ENCODE measurements around the gene GLCCI1.

- TF ChIP-seq CTCF (IDR thresholded peaks at IDR 0.05; ENCODE audit: low read depth, low read length) (no peak), POLR2A (IDR thresholded peaks at IDR 0.05; ENCODE audit: extremely low read depth, insufficient read length) (no peak), MAX (IDR thresholded peaks at IDR 0.05; ENCODE audit: low read depth, low read length) (no peak), MYC (IDR thresholded peaks at IDR 0.05; ENCODE audit: low read depth, low read length) (no peak)
Observed at GRCh38 chr7:8057566-8057965, 89.0 kb downstream of the GLCCI1 start.
